ENCODE results near the gene LTBP1. TPM values are rescaled to one million over a fixed set of nuclear protein-coding genes. Genes with fewer than 3 reads are reported as not detected.

The LTBP1 gene
- total and polyA plus RNA-seq, 4 donors, result 5.8 to 57.6 (median 10.2) TPM

DNA sequence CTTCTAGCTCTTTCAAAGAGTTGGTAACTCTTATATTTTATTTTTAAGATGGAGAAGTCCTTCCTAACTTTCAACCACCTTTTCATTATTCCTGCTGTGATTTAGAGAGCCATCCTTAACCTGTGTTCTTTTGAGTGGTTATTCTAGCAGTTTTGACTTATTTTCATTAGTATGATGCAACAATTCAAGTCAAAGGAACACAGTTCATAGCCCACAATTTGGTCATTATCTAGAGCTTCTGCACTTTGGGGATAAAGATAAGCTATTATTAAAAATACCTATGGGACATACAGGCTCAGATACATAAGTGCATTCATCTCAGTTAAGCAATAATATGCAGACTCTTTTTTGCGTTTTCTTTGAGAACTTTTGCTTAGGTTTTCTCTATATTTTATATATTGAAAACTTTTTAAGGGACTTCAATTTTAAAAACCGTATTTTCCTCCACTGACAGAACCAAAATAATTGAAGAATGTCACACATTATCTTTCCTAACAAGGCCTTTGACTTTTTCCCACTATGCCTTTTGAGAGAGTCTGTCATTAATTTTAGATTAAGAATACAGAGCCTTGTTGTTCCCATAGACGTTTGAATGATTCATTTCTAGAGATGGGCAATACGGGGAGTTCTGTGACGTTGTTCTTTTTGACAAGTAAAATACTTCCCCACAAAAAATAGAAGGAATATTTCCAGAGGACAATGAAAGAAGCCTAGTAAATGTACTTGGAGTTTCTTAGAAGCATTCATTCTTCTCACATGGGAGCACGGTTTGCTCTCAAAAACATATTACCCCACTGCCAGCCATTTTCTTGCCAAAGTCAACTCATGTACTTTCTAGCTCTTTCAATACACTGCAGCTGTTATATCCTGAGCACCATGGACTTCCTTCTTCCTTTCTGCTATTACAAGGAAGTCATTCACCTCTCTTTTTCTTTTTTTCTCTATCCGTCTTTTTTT is 486.8 kb downstream of the LTBP1 start:
- Histone ChIP-seq H3K27ac (ENCODE audit: low read depth in 1 of 2, low read length in 2 of 2) (no peak overlapping the region), H3K4me1 (ENCODE audit: control insufficient read depth in 4 of 4, insufficient read depth in 4 of 4, low read length in 3 of 4) (no peaks in the 10 kb centered on the region), H3K9me3 (ENCODE audit: control insufficient read depth in 4 of 4, low read length in 3 of 4) (no peaks in the 10 kb centered on the region), H3K9ac (ENCODE audit: low read depth in 1 of 2, low read length in 2 of 2) (no peak overlapping the region), H3K36me3 (ENCODE audit: control insufficient read depth in 4 of 4, insufficient read depth in 3 of 4, low read depth in 1 of 4, low read length in 3 of 4) (no peaks in the 10 kb centered on the region), H3K27me3 (ENCODE audit: control insufficient read depth in 4 of 4, insufficient read depth in 4 of 4, low read length in 3 of 4) (no peaks in the 10 kb centered on the region), H3K4me3 (ENCODE audit: low read depth in 1 of 3, low read length in 3 of 3) (no peak overlapping the region)
- TF ChIP-seq HNF4G (IDR thresholded peaks at IDR 0.05) (no peak), SP1 (IDR thresholded peaks at IDR 0.05) (no peak), RXRA (IDR thresholded peaks at IDR 0.05) (no peak), MAX (IDR thresholded peaks at IDR 0.05) (no peak)
- DNase-seq (ENCODE audit: low spot score), result no peak
- 89% methylated on average over 7 of the region's 7 CpGs for WGBS

GRCh38 chr2:33435518-33435917 is 488.8 kb downstream of the LTBP1 start:
- WGBS, result 76% methylated on average over 8 of the region's 8 CpGs

DNA sequence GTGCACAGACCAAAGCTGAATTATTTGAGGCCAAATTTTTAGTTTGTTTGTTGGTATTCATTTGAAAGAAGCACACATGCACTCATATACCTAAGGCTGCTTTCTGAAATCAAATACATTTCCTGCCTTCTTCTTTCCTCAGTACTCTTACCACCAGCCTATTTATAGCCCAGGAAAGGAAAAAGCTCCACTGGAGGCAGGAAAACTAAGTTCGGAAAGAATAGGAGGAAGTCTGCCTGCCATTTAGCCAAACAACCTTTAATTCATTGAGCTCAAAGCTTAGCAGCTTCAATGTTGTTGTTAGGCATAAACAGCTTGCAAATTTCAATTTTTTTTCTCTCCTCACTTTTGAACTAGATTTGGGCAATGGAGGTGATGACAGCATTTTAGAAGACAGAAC is 489.3 kb downstream of the LTBP1 start:
- H3K4me1 ChIP-seq (ENCODE audit: control insufficient read depth in 4 of 4, insufficient read depth in 4 of 4, low read length in 3 of 4), result no peaks in the 10 kb centered on the region
- H3K27ac ChIP-seq (ENCODE audit: low read depth in 1 of 2, low read length in 2 of 2), result no peak overlapping the region
- peak overlapping the region in 1 of 2 donors; percentile 27 for H3K9ac ChIP-seq (ENCODE audit: low read depth in 1 of 2, low read length in 2 of 2)
- no peak for DNase-seq (ENCODE audit: low spot score)
- no peak overlapping the region for H3K4me3 ChIP-seq (ENCODE audit: low read depth in 1 of 3, low read length in 3 of 3)
- no peaks in the 10 kb centered on the region for H3K9me3 ChIP-seq (ENCODE audit: control insufficient read depth in 4 of 4, low read length in 3 of 4)
- no peaks in the 10 kb centered on the region for H3K27me3 ChIP-seq (ENCODE audit: control insufficient read depth in 4 of 4, insufficient read depth in 4 of 4, low read length in 3 of 4)
- 68% methylated on average over 1 of the region's 1 CpG for WGBS
- H3K36me3 ChIP-seq (ENCODE audit: control insufficient read depth in 4 of 4, insufficient read depth in 3 of 4, low read depth in 1 of 4, low read length in 3 of 4), result no peaks in the 10 kb centered on the region
- no peak for TF ChIP-seq MAX (IDR thresholded peaks at IDR 0.05)
- TF ChIP-seq EGR1 (IDR thresholded peaks at IDR 0.05; ENCODE audit: low read depth in 2 of 2), result no peak
- no peak for TF ChIP-seq HNF4G (IDR thresholded peaks at IDR 0.05)
- no peak for TF ChIP-seq YY1 (IDR thresholded peaks at IDR 0.05)
- TF ChIP-seq NR2F2 (IDR thresholded peaks at IDR 0.05), result no peak
- TF ChIP-seq FOXA2 (IDR thresholded peaks at IDR 0.05), result no peak
- no peak for TF ChIP-seq SP1 (IDR thresholded peaks at IDR 0.05)
- no peak for TF ChIP-seq GABPA (IDR thresholded peaks at IDR 0.05 in 1 of 2, conservative IDR thresholded peaks at IDR 0.05 in 1 of 2)
- TF ChIP-seq RAD21 (IDR thresholded peaks at IDR 0.05), result peak in 1 of 2 donors; percentile 5
- TF ChIP-seq, protein P1, sequence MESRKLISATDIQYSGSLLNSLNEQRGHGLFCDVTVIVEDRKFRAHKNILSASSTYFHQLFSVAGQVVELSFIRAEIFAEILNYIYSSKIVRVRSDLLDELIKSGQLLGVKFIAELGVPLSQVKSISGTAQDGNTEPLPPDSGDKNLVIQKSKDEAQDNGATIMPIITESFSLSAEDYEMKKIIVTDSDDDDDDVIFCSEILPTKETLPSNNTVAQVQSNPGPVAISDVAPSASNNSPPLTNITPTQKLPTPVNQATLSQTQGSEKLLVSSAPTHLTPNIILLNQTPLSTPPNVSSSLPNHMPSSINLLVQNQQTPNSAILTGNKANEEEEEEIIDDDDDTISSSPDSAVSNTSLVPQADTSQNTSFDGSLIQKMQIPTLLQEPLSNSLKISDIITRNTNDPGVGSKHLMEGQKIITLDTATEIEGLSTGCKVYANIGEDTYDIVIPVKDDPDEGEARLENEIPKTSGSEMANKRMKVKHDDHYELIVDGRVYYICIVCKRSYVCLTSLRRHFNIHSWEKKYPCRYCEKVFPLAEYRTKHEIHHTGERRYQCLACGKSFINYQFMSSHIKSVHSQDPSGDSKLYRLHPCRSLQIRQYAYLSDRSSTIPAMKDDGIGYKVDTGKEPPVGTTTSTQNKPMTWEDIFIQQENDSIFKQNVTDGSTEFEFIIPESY (IDR thresholded peaks at IDR 0.05), result no peak
- peak; percentile 41 for TF ChIP-seq TAF1 (conservative IDR thresholded peaks at IDR 0.05)
- TF ChIP-seq HNF4A (conservative IDR thresholded peaks at IDR 0.05), result no peak

More at GRCh38 chr2:33435518-33435917, 488.8 kb downstream of the LTBP1 start:
- Histone ChIP-seq H3K27me3 (ENCODE audit: control insufficient read depth in 4 of 4, insufficient read depth in 4 of 4, low read length in 3 of 4) (no peaks in the 10 kb centered on the region), H3K4me3 (ENCODE audit: low read depth in 1 of 3, low read length in 3 of 3) (no peak overlapping the region), H3K27ac (ENCODE audit: low read depth in 1 of 2, low read length in 2 of 2) (no peak overlapping the region), H3K9me3 (ENCODE audit: control insufficient read depth in 4 of 4, low read length in 3 of 4) (no peaks in the 10 kb centered on the region), H3K9ac (ENCODE audit: low read depth in 1 of 2, low read length in 2 of 2) (no peak overlapping the region), H3K36me3 (ENCODE audit: control insufficient read depth in 4 of 4, insufficient read depth in 3 of 4, low read depth in 1 of 4, low read length in 3 of 4) (no peaks in the 10 kb centered on the region), H3K4me1 (ENCODE audit: control insufficient read depth in 4 of 4, insufficient read depth in 4 of 4, low read length in 3 of 4) (no peaks in the 10 kb centered on the region)
- TF ChIP-seq EGR1 (IDR thresholded peaks at IDR 0.05; ENCODE audit: low read depth in 2 of 2) (no peak), JUND (IDR thresholded peaks at IDR 0.05) (no peak), YY1 (IDR thresholded peaks at IDR 0.05) (no peak), FOXA1 (IDR thresholded peaks at IDR 0.05) (no peak), NR2F2 (IDR thresholded peaks at IDR 0.05) (no peak), TAF1 (conservative IDR thresholded peaks at IDR 0.05) (no peak), HNF4G (IDR thresholded peaks at IDR 0.05) (no peak)
- TF ChIP-seq, protein P1 (IDR thresholded peaks at IDR 0.05), result no peak
- TF ChIP-seq, protein P2, sequence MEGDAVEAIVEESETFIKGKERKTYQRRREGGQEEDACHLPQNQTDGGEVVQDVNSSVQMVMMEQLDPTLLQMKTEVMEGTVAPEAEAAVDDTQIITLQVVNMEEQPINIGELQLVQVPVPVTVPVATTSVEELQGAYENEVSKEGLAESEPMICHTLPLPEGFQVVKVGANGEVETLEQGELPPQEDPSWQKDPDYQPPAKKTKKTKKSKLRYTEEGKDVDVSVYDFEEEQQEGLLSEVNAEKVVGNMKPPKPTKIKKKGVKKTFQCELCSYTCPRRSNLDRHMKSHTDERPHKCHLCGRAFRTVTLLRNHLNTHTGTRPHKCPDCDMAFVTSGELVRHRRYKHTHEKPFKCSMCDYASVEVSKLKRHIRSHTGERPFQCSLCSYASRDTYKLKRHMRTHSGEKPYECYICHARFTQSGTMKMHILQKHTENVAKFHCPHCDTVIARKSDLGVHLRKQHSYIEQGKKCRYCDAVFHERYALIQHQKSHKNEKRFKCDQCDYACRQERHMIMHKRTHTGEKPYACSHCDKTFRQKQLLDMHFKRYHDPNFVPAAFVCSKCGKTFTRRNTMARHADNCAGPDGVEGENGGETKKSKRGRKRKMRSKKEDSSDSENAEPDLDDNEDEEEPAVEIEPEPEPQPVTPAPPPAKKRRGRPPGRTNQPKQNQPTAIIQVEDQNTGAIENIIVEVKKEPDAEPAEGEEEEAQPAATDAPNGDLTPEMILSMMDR (IDR thresholded peaks at IDR 0.05; ENCODE audit: low read depth, low read length, missing input control), result no peak
- DNase-seq (ENCODE audit: low spot score), result no peak

Data from liver (tissue), 9 donors.